ENCODE data around the gene EFCAB9. TPM values are rescaled to one million over a fixed set of nuclear protein-coding genes. Genes with fewer than 3 reads are reported as not detected.

EFCAB9 gene
- total RNA-seq, 1 experiment from 2014 or later, result not detected

- no CpG with 5 or more reads among the region's 6 CpGs for WGBS (ENCODE audit: extremely low coverage, insufficient read length, low lambda C conversion rate)
- H3K27me3 Mint-ChIP-seq (ENCODE audit: low read depth), result peaks cover 4% of the 10 kb centered on the region
- Histone ChIP-seq H2BK5ac (ENCODE audit: insufficient read length, low read length) (no peak overlapping the region), H2AK5ac (ENCODE audit: insufficient read length, low read length) (no peak overlapping the region), H2BK120ac (ENCODE audit: low read depth, low read length, poor library complexity, severe bottlenecking) (no peak overlapping the region), H4K8ac (replicated peaks; ENCODE audit: insufficient read length, low read depth, low read length) (no peak overlapping the region), H3K79me2 (ENCODE audit: insufficient read depth, low read length) (peaks cover 4% of the 10 kb centered on the region; the same call in 1 of the 2 replicates), H3K9me3 (ENCODE audit: control insufficient read depth, low read depth, low read length) (no peaks in the 10 kb centered on the region), H3K27me3 (ENCODE audit: insufficient read depth, low read length) (no peaks in the 10 kb centered on the region), H2BK12ac (ENCODE audit: insufficient read length, low read depth, low read length) (no peak overlapping the region), H4K20me1 (ENCODE audit: control insufficient read depth, insufficient read depth, insufficient read length) (no peaks in the 10 kb centered on the region), H3T11ph (ENCODE audit: low read length) (no peak overlapping the region), H3K9ac (ENCODE audit: extremely low read depth, insufficient read length, low read length) (no peak overlapping the region), H3K4me2 (ENCODE audit: insufficient read depth, insufficient read length, low read length) (no peak overlapping the region), H3K23me2 (ENCODE audit: insufficient read length, low read depth, low read length, poor library complexity, severe bottlenecking) (peaks cover 6% of the 10 kb centered on the region), H3K18ac (ENCODE audit: insufficient read length, low read depth, low read length) (no peak overlapping the region), H4K5ac (ENCODE audit: insufficient read length, low read depth, low read length) (no peak overlapping the region), H3K56ac (ENCODE audit: insufficient read length, low read depth, low read length) (no peak overlapping the region), H3K4me1 (ENCODE audit: insufficient read depth, low read length) (peaks cover 14% of the 10 kb centered on the region; the same call in 1 of the 2 replicates), H3K79me1 (ENCODE audit: insufficient read depth, low read depth, low read length, poor library complexity, severe bottlenecking) (no peaks in the 10 kb centered on the region), H4K91ac (ENCODE audit: insufficient read length, low read depth, low read length) (no peak overlapping the region), H3K23ac (ENCODE audit: insufficient read length, low read depth, low read length) (no peak overlapping the region), H2AFZ (ENCODE audit: low read length) (no peak overlapping the region), H3K27ac (ENCODE audit: insufficient read length, low read depth, low read length) (no peak overlapping the region), H3K14ac (ENCODE audit: insufficient read depth, low read length) (no peak overlapping the region), H3K4ac (ENCODE audit: low read depth, low read length) (no peak overlapping the region), H2BK15ac (ENCODE audit: low read depth, low read length) (no peak overlapping the region), H2BK20ac (ENCODE audit: low read depth, low read length, poor library complexity, severe bottlenecking) (no peak overlapping the region)
- H3K36me3 Mint-ChIP-seq (ENCODE audit: insufficient read depth in 1 of 3, low read depth in 3 of 3), result peaks cover 3 to 4% (median 3%) of the 10 kb centered on the region in 3 experiments; a peak in 3 of 7 replicates
- H3K4me1 Mint-ChIP-seq, result peaks cover 35 to 36% of the 10 kb centered on the region in 2 experiments
- DNase-seq, result no peak
- no peak overlapping the region for H3K4me3 Mint-ChIP-seq
- TF ChIP-seq CTCF (conservative IDR thresholded peaks at IDR 0.05), result no peak
- H3K27ac Mint-ChIP-seq, result no peak overlapping the region
- no peaks in the 10 kb centered on the region for H3K9me3 Mint-ChIP-seq
Measured at GRCh38 chr5:172182291-172182690, 11.7 kb upstream of the EFCAB9 start.

All from H9 (cell line).